Retina (tissue), 1 donor: ENCODE data around the gene NRAP.

Experiments used
- DNase-seq: peaks from one replicate; pipeline ENCODE4 v3.0.0-alpha.2; 2016

NRAP gene

GRCh38 chr10:113604572-113604971 lies 59.3 kb downstream of the NRAP start:
- DNase-seq = no peak

GRCh38 chr10:113603057-113603777 lies 60.6 kb downstream of the NRAP start:
- no peak for DNase-seq

DNA sequence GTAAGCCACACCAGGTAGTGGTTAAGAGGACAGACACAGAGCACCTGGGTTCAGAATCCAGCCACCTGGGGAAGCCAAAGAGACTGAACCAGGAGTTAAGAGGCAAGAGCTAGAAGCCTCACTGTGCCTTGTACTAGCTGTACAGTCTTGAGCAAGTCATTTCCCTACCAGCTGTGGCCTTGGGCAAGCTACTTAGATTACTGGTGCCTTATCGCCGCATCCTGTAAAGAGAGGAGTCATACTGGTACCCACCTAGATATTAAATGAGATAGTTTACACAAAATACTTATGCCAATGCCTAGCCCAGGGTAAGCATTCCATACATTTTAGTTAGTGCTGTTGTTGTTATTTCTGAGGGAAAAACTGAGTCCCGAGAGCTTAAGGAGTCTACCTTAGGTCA lies 63.3 kb downstream of the NRAP start:
- DNase-seq = no peak

- DNase-seq = peak; percentile 20
Observed at GRCh38 chr10:113594652-113595051, 69.2 kb downstream of the NRAP start.

DNA sequence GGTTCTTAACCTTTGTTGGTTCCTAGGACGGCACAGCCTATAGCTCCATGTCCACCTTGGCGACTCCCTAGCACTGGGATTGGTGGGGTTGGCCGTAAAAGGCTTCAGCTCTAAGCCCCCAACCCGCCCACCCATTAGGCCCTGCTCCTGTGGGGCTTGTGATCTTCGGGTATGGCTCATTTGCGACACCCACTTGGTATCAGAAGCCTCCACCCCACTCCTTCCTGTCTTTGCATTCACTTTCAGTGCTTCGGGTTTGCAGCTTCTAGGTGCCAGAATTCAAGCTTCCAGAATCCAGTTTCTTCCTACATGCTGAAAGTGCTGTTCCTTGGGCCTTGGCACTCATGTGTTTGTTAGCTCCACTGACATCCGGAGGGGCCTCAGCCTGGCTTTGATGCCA lies 71.5 kb downstream of the NRAP start:
- DNase-seq = no peak

DNA sequence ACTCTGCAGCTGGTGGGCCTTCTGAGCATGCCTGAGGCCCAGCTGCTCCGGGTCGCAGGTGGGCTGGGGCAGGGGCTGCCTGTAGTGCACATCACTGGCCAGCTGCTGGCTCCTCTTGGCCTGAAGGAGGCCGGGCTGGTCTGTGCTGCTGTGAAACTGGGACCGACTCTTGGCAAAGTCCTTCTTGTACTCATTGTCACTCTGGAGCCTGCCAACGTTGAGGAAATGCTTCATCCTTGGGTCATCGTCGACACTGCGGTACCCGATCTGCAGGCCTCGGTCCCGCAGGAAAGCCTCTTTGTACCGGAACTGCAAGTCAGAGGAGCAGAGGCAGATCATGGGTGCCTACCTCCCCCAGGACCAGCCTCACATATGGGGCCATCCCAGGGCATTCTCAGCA lies 73.3 kb downstream of the NRAP start:
- no peak for DNase-seq

DNA sequence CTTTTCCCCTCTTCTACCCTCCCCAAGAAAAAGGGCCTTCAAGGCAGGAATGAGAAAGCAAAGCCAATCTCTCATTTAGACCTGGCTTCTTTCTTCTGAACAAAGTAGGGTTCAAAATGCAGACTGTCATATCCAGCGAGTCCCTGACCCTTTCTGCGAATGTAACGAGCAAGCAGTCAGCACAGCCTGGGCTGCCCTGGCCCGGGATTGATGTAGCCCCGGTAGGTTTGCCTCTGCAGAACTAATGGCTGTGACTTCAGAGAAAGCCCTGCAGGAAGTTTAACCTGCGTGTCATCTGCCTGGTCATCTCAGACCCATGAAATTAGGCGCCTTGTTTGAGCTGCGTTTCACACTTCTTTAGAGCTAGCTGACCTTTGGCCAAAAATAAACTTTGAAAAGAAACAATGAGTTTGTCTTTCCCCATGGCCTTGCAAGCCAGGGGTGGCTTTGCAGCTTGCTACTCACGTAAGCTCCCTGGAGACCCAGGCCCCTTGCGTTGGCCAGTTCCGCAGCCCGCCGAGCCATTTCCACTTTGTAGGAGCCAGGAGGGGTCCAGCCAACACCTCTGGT lies 74.6 kb downstream of the NRAP start:
- no peak for DNase-seq

DNA sequence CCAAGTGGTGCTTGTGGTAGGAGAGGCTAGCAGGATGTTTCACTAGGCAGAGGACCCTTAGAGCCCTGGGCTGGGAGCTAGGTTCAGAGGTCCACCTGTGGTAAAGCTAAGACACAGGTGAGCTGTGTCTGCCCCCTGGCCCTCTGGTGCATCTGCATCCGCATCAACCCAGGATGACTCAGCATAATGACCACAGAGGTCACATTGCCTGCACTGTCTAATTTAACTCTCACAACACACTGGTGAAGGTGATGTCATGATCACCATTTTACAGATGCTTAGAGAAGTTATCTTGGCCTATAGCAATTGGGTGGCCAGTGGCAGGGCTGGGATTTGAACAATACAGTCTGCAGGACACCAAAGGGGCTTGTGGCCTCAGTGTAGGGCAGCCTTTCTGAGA lies 77.9 kb downstream of the NRAP start:
- DNase-seq = no peak

GRCh38 chr10:113583571-113583970 lies 80.3 kb downstream of the NRAP start:
- DNase-seq = no peak

DNA sequence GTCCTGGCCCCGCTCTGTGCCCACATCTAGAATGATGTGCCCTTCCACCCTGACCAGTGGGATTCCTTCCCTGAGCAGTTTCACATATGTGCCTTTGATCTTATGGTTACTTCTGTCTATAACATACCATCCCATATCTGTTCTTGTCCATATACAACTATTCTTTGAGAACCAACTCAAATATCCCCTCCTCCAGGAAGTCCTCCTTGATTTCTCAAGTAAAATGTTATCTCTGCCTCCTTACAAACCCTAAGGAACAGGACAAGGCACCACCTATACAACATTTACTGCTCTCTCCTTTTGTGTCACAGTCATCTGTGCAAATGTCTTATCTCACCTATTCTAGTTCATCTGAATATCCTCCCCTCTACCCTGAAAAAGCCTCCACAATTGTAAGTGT lies 82.7 kb downstream of the NRAP start:
- no peak for DNase-seq

DNA sequence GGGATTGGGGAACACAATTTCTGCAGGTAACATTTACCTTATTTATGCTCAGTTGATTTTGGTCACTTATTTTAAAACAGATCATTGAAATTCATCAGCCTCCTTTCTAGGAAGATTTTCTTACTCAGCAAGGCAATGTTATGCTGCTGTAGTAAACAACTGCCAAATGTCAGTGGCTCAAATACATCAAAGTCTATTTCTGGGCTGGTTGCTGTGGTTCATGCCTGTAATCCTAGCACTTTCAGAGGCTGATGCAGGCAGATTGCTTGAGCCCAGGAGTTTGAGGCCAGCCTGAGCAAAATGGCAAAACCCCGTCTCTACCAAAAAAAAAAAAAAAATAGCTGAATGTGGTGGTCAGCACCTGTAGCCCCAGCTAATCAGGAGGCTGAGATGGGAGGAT lies 85.1 kb downstream of the NRAP start:
- DNase-seq = no peak

DNA sequence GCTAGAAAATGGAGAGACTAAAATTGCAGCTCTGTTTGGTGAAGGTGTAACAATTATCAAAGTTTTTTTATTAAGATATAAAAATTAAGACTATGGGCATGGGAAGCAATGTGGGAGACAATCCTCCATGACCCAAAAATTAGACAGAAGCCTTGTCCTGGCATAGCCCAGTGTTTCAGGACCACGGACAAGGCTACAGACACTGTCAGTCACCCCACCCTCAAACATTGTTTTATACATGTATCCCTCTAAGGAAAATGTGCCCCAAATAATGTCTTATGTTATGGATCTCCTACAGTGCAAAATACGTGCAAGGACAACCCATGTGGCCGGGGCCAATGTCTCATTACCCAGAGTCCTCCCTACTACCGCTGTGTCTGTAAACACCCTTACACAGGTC lies 87.0 kb downstream of the NRAP start:
- no peak for DNase-seq

GRCh38 chr10:113573368-113573767 lies 90.5 kb downstream of the NRAP start:
- no peak for DNase-seq

DNA sequence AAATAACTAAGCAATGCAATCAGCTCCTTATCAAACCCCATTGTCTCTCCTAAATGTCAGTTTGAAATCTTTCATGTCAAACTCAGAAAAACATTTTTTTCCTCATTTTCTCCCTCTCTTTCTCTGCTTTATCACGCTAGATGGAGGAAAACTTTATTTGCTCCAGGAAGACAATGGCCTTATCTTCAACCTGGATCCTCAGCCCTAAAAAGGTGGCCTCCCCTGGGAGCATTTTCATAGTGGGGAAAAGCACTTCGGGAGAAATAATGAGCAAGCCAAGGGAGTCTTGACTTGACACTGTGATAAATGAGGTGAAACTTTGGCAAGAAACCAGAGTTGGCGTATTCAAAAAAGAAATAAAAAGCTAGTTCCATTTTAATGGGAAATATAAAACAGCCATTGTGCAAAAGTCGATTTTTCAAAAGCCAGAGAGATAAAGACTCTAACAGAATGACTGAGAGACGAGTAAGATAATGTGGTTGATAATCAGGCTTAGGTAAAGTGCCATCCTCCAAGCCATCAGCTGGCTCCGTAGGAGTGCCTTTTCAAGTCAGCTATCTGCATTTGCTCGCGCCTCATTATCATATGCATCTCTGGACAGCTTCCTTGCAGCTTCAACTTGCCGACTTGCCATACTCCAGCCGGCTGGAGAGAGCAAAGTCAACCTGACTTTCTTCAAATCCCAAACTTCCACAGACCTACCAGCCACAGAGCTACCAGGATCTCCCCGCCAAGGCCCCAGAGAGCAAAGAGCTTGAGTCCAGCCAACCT lies 91.1 kb downstream of the NRAP start:
- no peak for DNase-seq

DNA sequence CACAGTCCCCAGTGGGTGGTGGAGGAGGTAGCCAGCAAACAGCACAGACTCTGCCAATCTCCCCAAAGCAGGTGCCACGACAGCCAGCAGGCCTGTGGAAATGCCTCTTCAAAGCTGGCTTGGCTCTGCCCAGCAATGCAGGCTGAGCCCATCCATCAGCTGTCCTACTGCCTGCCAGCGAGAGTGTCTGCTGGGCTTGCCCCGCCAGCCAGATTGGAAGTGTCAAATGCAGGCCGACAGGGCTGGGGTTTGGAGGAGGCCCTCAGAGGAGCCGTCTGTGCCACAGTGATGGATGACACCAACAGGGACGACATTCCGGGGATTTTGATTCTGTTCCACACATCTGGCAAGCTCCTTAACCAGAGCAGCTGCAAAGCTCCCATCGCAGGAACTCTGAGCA lies 94.3 kb downstream of the NRAP start:
- DNase-seq = no peak

GRCh38 chr10:113566888-113567287 lies 97.0 kb downstream of the NRAP start:
- DNase-seq = no peak

- DNase-seq = no peak
Observed at GRCh38 chr10:113565364-113565763, 98.5 kb downstream of the NRAP start.

DNA sequence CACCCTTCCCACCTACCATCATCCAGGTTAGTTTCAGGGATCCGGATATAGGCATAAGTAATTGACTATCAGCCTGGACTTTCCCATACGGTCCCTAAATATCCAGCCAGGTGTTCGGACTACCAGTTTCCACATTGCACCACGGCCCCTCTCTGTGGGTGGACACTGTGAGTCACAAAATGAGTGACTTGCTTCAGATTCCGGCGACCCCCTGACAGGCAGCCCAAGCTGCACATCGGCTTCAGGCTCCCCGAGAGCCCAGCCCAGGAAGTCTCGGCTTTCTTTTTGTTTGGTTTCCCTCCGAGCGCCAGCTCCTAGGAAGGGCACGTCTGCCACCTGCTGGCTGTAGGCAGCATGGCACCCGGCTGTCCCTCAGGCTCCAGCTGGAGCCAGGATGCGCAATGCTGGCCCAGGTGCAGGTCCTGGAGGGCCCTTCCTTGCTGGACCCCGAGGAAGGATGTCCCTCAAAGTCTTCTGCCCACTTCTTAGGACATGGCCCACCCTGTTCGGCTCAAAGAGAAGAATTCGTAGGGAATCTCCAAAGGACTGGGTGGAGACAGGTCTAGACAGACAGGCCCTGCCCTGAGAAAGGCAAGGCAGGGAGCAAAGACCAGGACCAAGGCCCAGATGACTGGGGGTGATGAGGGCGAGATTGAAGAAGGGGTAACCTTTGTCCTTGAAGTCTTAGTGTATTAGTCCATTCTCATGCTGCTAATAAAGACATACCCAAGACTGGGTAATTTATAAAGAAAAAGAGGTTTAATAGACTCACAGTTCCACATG lies 100.3 kb downstream of the NRAP start:
- peak; percentile 89 for DNase-seq

DNA sequence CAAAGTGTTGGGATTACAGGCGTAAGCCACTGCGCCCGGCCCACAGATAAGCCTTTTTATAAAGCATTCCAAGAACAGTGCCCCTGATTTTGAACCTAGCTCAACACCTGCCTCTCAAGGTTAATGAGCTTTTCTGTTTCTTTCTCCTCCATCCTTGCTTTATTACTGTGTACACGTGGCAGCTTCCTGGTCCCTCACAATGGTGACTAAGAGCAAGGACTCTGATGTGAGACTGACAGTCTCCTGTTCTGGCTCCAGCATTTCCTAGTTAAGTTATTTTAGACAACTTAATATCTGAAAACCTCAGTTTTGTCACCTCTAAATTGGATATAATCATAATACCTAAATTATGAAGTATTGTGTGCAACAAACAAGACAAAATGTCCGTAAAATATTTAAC lies 101.1 kb downstream of the NRAP start:
- DNase-seq = no peak

DNA sequence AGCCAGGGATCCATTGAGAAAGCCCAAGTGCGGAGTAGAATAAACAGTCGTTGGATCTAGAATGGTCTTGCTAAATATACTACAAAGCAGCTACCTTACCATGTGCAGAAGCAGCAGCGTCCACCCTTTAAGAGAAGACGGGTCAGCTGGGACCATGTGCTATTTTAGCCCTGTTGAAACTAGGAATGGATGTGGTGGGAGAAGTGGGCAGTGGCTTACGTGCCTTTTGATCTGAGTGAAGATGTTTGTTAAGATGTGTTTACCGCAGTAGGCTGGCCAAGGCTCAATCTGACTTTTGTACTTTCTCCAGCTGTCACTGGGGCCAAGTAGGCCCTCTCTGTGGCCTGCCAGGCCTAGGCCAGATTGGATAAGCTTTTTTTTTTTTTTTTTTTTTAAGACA lies 101.8 kb downstream of the NRAP start:
- no peak for DNase-seq

GRCh38 chr10:113561214-113561613 lies 102.6 kb downstream of the NRAP start:
- DNase-seq = no peak

- DNase-seq = no peak
Observed at GRCh38 chr10:113560071-113560470, 103.8 kb downstream of the NRAP start.

DNA sequence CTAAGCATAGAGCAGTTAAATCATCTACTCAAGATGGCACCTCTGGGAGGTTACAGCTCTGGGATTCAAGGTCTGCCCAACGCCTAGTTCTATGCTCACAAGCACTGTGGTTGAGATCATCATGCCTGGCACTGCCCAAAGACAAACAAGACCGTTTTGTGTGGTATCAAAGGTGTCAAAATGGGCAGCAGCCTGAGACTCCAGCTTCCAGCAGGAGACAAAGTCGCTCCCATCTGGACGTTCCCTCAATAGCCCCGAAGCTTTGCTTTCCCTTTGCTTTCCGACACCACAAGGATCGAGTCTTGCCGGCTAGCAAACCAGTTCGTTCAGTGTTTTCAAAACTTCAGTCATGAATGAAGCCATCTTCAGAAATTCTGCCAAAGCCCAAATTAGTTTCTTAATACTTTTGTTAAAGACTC lies 105.9 kb downstream of the NRAP start:
- DNase-seq = peak; percentile 42
